Posterior cingulate gyrus (tissue), 11 donors: ENCODE data around the gene CHDH.

Experiments
- DNase-seq, 10 donors: peaks; one replicate each; pipeline versions ENCODE4 v3.0.0 to v3.0.0-alpha.2; 2020 to 2021; ENCODE audit warnings: mixed read lengths in 3 of 10
- intact Hi-C: fragments of 100-400 bp; cut with DNase I; formaldehyde crosslinking; loops from one replicate; pipeline ENCODE4 v1.15.1; 2023

CHDH gene

DNA sequence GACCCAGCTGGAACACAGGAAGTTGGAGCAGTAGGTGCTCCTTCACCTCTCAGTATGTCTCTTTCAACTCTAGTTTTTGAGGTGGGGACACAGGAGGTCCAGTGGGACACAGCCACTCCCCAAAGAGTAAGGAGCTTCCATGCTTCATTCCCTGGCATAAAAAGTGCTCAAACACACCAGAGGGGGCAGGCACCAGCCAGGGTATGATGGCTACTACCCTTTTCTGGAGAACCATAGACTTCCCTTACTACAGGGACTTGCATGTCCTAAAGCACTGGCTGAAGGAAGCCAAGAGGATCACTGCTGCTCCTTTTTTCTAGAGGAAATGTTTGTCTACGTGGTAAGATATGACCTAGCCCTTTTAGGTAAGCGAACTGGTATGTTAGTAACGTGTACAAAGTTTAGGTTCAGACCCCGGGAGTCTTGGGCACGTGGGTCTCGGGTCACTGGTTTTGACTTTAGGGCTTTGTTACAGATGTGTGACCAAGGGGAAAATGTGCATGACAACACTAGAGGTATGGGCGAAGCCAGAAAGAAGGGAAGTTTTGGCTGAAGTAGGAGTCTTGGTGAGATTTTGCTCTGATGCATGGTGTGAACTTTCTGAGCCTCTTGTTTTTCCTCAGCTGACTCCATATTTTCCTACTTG, 12.0 kb upstream of the CHDH start:
- intact Hi-C loops: no loop called here
- DNase-seq: no peak

DNA sequence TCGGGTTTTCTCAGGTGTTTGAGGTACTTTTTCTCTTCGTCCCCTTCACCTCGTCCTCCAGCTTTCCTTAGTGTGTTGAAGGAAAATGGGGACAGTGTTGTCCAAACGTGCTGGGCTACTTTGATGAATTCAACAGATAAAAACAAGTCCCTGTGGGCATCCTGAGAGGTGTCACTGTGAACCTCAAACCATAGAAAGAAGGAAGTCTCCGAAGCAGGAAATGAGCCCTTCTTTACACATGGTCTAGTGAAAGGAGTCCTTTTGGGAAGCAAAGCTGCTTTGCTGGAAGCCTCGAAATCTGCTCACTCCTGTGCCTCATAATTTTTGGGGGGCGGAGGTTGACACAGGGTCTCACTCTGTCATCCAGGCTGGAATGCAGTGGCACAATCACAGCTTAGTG, 10.7 kb upstream of the CHDH start:
- no peak for DNase-seq
- intact Hi-C loops: no loop called here

GRCh38 chr3:53850895-53851294, 4.7 kb upstream of the CHDH start:
- peak in 1 of 10 donors; percentile 12 for DNase-seq
- intact Hi-C loops: no loop called here

DNA sequence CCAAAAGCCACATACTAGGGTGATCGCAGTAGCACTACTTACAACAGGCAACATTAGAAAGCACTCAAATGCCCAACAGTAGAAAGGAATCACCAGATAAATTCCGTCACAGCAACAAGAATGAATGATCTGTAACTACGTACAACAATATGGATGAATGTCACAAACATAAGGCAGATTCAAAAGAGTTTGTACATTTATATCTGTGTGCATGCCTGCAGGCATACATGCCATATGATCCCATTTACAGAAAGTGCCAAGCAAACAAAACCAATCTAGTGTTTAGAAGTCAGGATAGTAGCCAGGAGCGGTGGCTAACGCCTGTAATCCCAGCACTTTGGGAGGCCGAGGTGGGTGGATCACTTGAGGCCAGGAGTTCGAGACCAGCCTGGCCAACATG, 3.7 kb upstream of the CHDH start:
- intact Hi-C loops: no loop called here
- DNase-seq: no peak

GRCh38 chr3:53846851-53847155, 584 bp upstream of the CHDH start:
- DNase-seq: no peak
- intact Hi-C loops: no loop called here

DNA sequence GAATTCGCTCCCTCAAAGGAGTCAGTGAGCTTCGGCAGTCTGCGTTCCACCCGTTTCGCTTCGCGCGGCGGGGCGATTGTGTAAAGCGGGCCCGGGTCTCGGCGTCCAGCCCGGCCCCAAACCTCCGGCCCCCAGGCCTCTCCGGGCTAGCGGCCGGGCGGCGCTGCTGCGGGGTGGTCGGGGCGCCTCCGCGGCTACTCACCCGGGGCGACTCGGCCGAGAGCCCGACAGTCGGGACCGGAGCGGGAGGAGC, 412 bp downstream of the CHDH start:
- peak in 1 of 10 donors; percentile 34 for DNase-seq
- intact Hi-C loops: no loop called here

DNA sequence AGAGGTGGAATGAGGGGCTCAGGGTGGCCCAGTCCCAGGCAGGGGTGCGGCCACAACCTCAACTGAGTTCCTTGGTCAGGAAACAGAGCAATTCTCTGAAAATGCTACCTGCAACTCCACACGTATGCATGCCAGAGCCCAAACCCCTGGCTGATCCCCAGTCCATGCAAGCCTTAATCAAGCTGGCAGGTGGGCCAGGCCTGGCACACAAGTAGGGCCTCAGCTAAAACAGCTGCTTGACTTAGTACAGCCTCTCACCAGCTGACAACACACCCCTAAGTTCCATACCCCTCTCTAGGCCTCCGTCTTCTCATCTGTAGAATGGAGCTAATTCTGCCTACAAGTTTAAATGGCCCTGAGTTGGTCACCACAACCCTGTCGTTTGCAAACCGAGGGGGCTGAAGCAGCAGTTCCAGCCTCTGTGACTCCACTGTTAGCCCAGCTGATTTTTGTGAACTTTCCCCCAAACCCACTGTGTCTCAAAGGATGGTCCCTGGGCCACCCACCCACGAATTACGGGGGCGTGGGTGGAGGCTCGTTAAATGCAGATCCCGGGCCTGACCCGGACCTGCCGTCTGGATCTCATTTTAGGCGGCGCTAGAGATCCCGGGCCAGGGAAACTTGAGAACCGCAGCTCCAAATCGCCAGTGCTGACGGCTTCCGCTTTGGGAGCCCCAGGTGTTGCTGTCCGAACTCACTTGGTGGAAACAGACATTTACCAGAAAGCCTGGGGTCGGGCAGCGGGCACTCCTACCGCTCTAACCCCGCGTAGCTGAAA, 927 bp downstream of the CHDH start:
- peak in 6 of 10 donors; percentile 35 to 89 (median 52) for DNase-seq
- intact Hi-C loops: no loop called here

- peak in 2 of 10 donors; percentile 47 to 88 for DNase-seq
- intact Hi-C loops: no loop called here
Measured at GRCh38 chr3:53844262-53845102, 1.7 kb downstream of the CHDH start.

DNA sequence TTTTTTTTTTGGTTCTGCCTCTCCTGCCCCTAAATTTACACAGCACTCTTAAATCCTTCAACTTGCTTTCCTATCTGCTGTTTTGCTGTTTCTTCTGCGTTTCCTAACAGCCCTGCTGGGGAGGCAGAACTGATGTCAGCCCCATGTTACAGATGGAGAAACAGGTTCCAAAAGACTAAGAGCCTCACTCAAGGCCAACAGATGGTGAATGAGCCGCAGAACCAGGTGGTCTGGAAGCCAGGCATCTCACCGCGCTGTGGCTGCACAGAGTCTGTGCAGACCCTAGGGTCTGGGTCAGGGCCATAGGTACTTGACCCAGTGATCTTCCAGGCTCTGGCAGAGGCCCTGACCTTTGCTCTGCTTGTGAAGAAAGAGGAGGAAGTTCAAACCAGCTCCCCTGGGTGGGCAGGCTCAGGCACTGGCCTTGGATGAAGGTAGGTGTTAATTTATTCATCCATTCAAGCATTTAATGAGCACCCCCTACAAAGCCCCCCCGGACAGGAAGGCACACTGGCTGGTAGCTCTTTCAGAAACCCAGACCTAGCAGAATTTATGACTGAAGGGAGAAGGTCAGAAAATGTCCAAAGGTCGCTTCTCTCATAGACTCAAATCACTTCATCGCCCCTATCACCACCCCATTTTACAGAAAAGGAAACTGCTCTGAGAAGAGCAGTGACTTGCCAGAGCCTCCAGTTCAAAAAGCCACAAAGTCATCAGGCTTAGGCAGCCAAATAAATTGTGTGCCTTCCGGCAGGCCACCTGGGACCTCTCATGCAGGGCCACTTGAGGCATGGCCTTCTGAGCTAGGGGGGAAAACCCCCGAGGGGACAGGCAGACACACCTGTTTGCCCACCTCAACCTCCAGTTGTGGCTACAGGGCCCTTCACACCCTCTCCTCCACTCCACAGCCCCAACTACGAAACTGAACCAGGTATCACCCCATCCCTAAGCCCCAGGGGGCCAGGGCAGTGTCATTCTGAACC, 2.7 kb downstream of the CHDH start:
- intact Hi-C loops: no loop called here
- DNase-seq: peak in 1 of 10 donors; percentile 55

DNA sequence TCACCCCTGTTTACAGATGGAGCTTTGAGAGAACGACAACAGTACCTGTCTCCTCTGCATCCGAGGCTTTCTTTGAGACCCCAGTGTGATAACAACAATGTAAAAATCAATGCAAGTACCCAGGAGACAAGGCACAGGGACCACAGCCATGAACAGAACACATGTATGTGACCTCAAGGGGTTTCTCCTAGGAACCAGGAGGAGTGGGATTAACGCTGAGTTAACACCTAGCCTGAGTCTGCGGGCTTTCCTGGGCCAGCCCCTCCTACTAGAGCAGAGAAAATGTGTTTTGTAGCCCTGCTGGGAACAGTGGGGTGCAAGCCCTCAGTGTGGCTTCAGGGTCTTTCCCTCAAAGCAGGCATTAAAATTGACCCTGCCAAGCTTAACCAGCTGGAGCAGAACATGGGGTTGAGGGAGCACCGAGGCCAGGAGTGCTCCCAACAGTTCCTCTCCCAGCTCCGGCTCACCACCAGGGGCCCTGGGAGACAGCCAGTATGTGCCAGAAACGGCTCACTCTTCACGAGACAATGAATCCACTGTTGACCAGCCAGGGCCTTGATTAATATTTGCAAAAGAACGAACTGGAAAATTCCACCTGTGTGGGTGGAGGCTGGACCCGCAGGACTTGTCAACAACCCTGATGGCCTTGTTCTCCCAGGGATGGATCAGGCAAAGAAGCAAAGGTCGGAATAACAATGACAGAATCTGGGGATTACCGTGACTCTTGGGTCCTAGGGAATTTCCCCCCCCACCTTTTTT, 3.6 kb downstream of the CHDH start:
- intact Hi-C loops: no loop called here
- peak; percentile 59 to 97 (median 82) for DNase-seq

- DNase-seq: peak in 1 of 10 donors; percentile 59
- intact Hi-C loops: no loop called here
Measured at GRCh38 chr3:53841296-53841695, 4.9 kb downstream of the CHDH start.

DNA sequence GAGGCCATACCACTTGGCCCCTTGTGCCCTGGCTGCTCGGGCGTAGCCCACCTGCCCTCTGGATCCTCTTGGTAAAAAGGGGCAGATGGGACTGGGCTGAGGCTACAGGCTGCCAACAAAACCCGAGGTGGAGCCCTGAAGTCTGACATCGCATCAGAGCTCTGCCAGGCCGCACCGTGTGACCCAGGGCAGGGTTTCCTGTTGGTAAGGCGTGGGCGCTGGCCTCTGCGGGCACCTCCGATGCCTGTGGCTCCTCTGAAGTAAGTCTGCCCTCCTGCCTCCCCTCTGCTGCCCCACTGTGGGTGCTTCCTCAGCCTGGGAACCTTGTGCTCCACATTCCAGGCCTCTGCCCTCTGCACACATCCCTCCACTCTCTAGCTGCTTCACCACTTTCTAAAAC, 8.9 kb downstream of the CHDH start:
- DNase-seq: peak in 1 of 10 donors; percentile 75
- intact Hi-C loops: no loop called here

- intact Hi-C loops: no loop called here
- peak in 2 of 10 donors; percentile 59 to 69 for DNase-seq
Measured at GRCh38 chr3:53836084-53836872, 9.9 kb downstream of the CHDH start.

- DNase-seq: no peak
- intact Hi-C loops: no loop called here
Measured at GRCh38 chr3:53835257-53835656, 11.0 kb downstream of the CHDH start.

DNA sequence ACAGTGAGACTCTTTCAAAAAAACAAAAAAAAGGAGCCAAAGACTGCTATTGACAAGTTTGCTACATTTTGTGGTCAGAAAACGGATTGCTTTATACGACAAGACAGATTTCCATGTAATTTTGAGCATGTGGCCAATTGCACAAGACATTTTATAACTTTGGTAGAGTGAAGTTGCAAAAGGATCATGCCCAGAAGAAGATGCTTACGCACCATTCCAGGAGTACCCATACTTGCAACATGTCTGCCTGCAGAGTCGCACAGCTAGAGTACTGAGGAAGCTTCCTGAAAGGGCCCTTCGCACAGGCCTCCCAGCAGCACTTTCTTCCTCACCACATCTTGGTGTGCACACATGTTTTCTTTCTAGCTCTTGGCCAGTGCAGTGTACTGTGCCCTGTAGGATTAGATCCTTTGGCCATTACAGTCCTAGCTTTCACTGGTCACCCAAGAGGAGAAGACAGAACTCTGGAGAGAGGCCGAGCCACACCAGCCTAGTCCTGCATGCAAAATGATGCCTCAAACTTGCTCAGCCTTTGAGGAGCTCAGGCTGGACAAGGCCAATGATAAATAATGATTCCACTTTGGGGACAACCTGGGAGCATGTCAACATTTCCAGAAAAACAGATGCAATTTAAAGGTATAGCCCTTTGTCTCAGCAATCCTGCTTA, 11.7 kb downstream of the CHDH start:
- DNase-seq: no peak
- intact Hi-C loops: no loop called here

DNA sequence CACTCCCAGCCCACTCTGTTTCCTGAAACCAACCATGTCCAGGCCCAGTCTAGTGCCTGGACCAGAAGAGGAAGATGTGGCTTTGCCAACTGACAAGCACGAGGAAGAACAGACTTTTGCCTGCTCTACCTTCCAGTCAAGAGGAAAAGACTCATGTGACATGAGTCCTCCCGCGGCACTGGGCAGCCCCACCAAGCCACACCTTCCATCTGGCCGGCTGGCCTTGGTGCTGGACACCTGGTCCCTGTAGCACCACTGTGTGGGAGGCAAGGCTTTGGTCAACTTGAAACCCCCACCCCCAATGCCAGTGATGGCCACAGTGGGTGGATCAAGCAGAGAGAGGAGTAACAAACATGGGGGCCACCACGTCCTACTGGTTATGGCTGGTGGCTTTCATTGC, 12.5 kb downstream of the CHDH start:
- intact Hi-C loops: no loop called here
- DNase-seq: no peak

DNA sequence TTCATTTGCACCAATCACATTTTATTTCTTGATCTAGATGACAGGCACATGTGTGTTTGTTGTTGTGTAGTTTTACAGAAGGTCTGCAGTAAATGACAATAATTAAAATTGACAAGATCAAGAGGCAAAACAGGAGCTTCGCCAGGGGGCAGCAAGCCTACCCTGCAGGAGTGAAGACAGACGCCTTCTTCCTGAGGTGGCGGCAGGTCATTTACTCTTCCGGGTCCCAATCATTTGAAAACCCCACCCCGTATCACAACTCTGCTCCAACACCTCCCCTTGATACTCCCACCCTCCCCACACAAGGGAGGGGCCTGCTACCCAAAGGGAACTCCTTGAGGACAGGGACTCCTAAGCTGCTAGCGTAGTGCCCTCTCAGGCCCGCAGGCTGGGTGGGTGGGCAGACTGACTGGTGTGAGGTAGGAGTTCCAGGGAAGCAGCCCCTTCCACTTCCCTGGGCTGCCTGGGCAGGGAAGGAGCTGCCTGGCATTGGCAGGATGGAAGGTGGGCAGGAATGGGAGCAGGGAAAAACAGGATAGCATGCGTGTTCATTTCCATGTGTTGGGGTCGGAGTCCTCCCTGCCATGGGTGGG, 13.1 kb downstream of the CHDH start:
- DNase-seq: peak in 1 of 10 donors; percentile 64
- intact Hi-C loops: no loop called here

- no peak for DNase-seq
- intact Hi-C loops: no loop called here
Measured at GRCh38 chr3:53830944-53831343, 15.3 kb downstream of the CHDH start.
